Hepatocyte (in vitro differentiated cells): ENCODE measurements around the gene C17orf78. TPM values are rescaled to one million over a fixed set of nuclear protein-coding genes. Genes with fewer than 3 reads are reported as not detected.

Experiments used
- DNase-seq: peaks from one replicate; pipeline ENCODE4 v3.0.0-alpha.2; 2016; ENCODE audit warnings: low spot score
- H2AFZ ChIP-seq: fragments of 200-600 bp; sonication (generic); 2 replicates; pipeline ENCODE4 v1.6.0; 2016; ENCODE audit warnings: antibody characterized with exemption, mild to moderate bottlenecking
- H3K27ac ChIP-seq: fragments of 200-600 bp; sonication (generic); 2 replicates; pipeline ENCODE4 v1.5.1; 2016; ENCODE audit warnings: mild to moderate bottlenecking
- H3K27me3 ChIP-seq: fragments of 200-600 bp; sonication (generic); 2 replicates; pipeline ENCODE4 v1.6.1; 2016
- H3K36me3 ChIP-seq: fragments of 200-600 bp; sonication (generic); replicated peaks from 2 replicates; pipeline ENCODE4 v1.5.1; 2016; ENCODE audit warnings: low read depth; ENCODE audit not compliant: insufficient read depth
- H3K4me1 ChIP-seq: fragments of 200-600 bp; sonication (generic); 2 replicates; pipeline ENCODE4 v1.5.1; 2016; ENCODE audit warnings: mild to moderate bottlenecking, moderate library complexity; ENCODE audit not compliant: insufficient read depth
- H3K4me2 ChIP-seq: fragments of 200-600 bp; sonication (generic); 2 replicates; pipeline ENCODE4 v1.6.0; 2016
- H3K4me3 ChIP-seq: fragments of 200-600 bp; sonication (generic); 2 replicates; pipeline ENCODE4 v1.5.1; 2016; ENCODE audit warnings: mild to moderate bottlenecking
- H3K79me2 ChIP-seq: fragments of 200-600 bp; sonication (generic); 2 replicates; pipeline ENCODE4 v1.6.0; 2017; ENCODE audit warnings: mild to moderate bottlenecking
- H3K9me2 ChIP-seq: fragments of 200-600 bp; sonication (generic); replicated peaks from 2 replicates; pipeline ENCODE4 v1.6.0; 2017; ENCODE audit warnings: mild to moderate bottlenecking; ENCODE audit not compliant: insufficient read depth
- H3K9me3 ChIP-seq: fragments of 200-600 bp; sonication (generic); 2 replicates; pipeline ENCODE4 v1.5.1; 2016; ENCODE audit warnings: low read depth, mild to moderate bottlenecking
- H4K20me1 ChIP-seq: fragments of 200-600 bp; sonication (generic); 2 replicates; pipeline ENCODE4 v1.6.0; 2016; ENCODE audit warnings: mild to moderate bottlenecking; ENCODE audit not compliant: insufficient read depth, poor library complexity, severe bottlenecking
- EZH2 ChIP-seq: fragments of 200-600 bp; sonication (generic); IDR thresholded peaks from 2 replicates; pipeline ENCODE4 v1.6.1; 2016; ENCODE audit warnings: antibody characterized with exemption, mild to moderate bottlenecking, borderline replicate concordance
- EZH2phosphoT487 ChIP-seq: fragments of 200-600 bp; sonication (generic); IDR thresholded peaks from one replicate; pipeline ENCODE4 v1.6.1; 2018; ENCODE audit warnings: antibody characterized with exemption, mild to moderate bottlenecking, low read depth, moderate library complexity; ENCODE audit not compliant: unreplicated experiment, severe bottlenecking
- WGBS: methylation state at CpG from one replicate; pipeline ENCODE4 v1.1.6; 2016; ENCODE audit warnings: low lambda C conversion rate; ENCODE audit errors: missing lambda C conversion rate; 5-methylcytosine and 5-hydroxymethylcytosine counted together
- polyA plus RNA-seq: library from polyadenylated mRNA; unstranded; fragments of >200 nt; fragmentation: Nextera tagmentation; extraction: Ambion mirVana; gene quantifications from 2 replicates; pipeline ENCODE4 v1.2.1, GENCODE V29; 2016
- total RNA-seq: library from RNA; depleted of rRNA; stranded (reverse); fragments of >200 nt; gene quantifications from 2 replicates; pipeline ENCODE4 v1.2.3, GENCODE V29; 2014
- TF ChIP-seq, protein P1 (sequence below): fragments of 200-600 bp; sonication (generic); IDR thresholded peaks from 2 replicates; pipeline ENCODE4 v1.5.1; 2016; ENCODE audit warnings: antibody characterized with exemption, mild to moderate bottlenecking; ENCODE audit not compliant: poor library complexity

C17orf78 gene
- total and polyA plus RNA-seq, 2 experiments from 2014 or later = not detected

DNA sequence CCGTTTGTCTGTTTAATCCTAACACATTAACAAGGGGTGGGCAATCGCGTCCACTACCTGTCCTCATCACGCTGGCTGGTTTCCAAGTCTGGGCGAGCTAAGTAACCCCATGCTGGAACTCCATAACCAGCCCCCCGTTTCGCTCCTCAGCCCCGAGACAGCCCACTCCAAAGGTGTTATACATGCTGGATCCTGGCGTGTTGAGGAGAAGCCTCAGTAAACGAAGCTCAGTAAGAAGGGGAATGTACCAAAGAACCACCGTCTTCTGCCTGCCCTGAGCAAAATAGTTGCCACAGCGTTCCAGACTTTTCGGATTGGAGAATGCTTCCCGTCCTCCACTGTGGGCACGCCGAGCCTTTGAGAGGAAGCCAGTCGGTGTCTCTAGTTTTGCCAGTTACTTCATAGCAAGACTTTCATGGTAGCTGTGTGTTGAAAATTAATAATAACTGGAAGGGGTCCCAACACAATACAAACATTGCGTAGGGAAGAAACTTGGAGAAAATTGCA is 16.1 kb upstream of the C17orf78 start:
- Histone ChIP-seq H3K4me3 (no peak overlapping the region), H3K36me3 (no peaks in the 10 kb centered on the region), H3K79me2 (peaks cover 34% of the 10 kb centered on the region), H2AFZ (peak overlapping the region; percentile 41), H3K9me2 (no peaks in the 10 kb centered on the region), H3K27ac (peak overlapping the region; percentile 96), H4K20me1 (peaks cover 8% of the 10 kb centered on the region), H3K4me1 (peaks cover 31% of the 10 kb centered on the region), H3K4me2 (peak overlapping the region; percentile 91), H3K27me3 (no peaks in the 10 kb centered on the region), H3K9me3 (no peaks in the 10 kb centered on the region)
- TF ChIP-seq EZH2phosphoT487 = no peak
- TF ChIP-seq, protein P1, sequence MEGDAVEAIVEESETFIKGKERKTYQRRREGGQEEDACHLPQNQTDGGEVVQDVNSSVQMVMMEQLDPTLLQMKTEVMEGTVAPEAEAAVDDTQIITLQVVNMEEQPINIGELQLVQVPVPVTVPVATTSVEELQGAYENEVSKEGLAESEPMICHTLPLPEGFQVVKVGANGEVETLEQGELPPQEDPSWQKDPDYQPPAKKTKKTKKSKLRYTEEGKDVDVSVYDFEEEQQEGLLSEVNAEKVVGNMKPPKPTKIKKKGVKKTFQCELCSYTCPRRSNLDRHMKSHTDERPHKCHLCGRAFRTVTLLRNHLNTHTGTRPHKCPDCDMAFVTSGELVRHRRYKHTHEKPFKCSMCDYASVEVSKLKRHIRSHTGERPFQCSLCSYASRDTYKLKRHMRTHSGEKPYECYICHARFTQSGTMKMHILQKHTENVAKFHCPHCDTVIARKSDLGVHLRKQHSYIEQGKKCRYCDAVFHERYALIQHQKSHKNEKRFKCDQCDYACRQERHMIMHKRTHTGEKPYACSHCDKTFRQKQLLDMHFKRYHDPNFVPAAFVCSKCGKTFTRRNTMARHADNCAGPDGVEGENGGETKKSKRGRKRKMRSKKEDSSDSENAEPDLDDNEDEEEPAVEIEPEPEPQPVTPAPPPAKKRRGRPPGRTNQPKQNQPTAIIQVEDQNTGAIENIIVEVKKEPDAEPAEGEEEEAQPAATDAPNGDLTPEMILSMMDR = no peak
- no peak for TF ChIP-seq EZH2
- WGBS = 22% methylated on average over 18 of the region's 18 CpGs
- DNase-seq = no peak

DNA sequence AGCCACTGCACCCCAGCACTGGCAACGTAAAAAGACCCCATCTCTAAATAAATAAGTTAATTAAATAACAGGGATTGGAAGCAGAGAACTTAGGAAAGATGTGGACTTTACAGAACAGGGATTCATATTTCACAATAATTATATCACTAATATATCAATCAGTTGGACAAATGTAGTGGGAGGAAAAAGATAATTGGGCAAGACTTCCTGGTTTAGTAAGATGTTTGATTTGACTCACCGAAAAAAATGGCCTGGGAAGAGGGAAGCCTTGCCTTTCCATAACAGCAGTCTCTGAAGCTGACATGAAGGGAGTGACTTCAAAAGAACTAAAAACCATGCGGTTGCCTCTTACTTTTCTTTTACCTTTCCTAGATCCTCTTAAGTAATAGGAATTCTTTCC is 15.2 kb upstream of the C17orf78 start:
- no peak for TF ChIP-seq EZH2phosphoT487
- TF ChIP-seq EZH2 = no peak
- TF ChIP-seq, protein P1 = no peak
- Histone ChIP-seq H3K4me1 (peaks cover 31% of the 10 kb centered on the region), H3K9me2 (no peaks in the 10 kb centered on the region), H3K79me2 (peaks cover 25% of the 10 kb centered on the region), H2AFZ (no peak overlapping the region), H3K4me2 (peak overlapping the region; percentile 91), H3K9me3 (no peaks in the 10 kb centered on the region), H3K27ac (peak overlapping the region; percentile 96), H3K36me3 (no peaks in the 10 kb centered on the region), H4K20me1 (peaks cover 5% of the 10 kb centered on the region), H3K27me3 (no peaks in the 10 kb centered on the region), H3K4me3 (no peak overlapping the region)
- 90% methylated on average over 3 of the region's 3 CpGs for WGBS
- no peak for DNase-seq

DNA sequence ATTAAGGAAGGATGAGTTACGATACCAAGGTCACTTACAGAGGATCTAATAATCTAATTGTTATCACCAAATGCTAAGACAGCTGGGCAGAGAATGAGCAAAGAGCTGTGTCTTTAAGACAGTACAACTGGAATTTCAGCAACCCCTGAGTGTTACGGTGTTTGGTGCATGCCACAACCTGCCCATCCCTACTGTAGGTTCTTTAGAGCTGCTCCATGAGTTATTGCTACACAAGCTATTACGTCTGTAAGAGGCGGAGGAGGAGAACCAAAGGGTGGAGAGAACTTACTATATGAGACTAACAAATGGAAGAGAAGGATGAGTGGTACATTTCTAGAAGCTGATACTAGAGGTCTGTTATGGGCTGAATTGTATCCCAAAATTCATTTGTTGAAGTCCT is 14.2 kb upstream of the C17orf78 start:
- Histone ChIP-seq H3K27ac (peak overlapping the region; percentile 8), H3K9me3 (no peaks in the 10 kb centered on the region), H2AFZ (no peak overlapping the region), H3K9me2 (no peaks in the 10 kb centered on the region), H3K4me2 (no peak overlapping the region), H3K36me3 (no peaks in the 10 kb centered on the region), H3K79me2 (peaks cover 16% of the 10 kb centered on the region), H4K20me1 (peaks cover 5% of the 10 kb centered on the region), H3K4me3 (no peak overlapping the region), H3K27me3 (no peaks in the 10 kb centered on the region), H3K4me1 (peaks cover 27% of the 10 kb centered on the region)
- 85% methylated on average over 4 of the region's 4 CpGs for WGBS
- TF ChIP-seq EZH2 (no peak), EZH2phosphoT487 (no peak)
- TF ChIP-seq, protein P1 = no peak
- DNase-seq = peak; percentile 41

DNA sequence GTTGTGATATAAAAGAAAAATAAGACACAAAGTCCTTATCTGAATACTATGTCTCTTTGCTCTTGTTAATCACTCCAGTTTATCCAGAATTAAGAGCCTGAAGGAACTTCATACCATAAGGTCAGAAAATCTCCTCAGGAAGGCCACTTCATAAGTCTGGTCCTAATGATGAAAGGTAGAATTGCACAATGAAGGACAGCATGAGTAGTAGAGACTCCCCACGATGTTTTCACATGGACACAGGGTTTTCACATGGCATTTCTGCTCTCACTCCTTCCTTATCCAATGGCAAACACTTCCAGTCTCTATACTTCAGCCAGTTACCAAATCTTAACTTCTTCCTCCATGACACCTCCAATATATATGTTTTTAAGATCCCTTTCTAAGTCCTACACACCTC is 10.2 kb upstream of the C17orf78 start:
- Histone ChIP-seq H3K79me2 (no peaks in the 10 kb centered on the region), H3K4me3 (no peak overlapping the region), H4K20me1 (no peaks in the 10 kb centered on the region), H3K27me3 (no peaks in the 10 kb centered on the region), H3K36me3 (no peaks in the 10 kb centered on the region), H3K27ac (no peak overlapping the region), H3K9me3 (no peaks in the 10 kb centered on the region), H3K9me2 (no peaks in the 10 kb centered on the region), H3K4me1 (peaks cover 3% of the 10 kb centered on the region), H3K4me2 (no peak overlapping the region), H2AFZ (no peak overlapping the region)
- no peak for DNase-seq
- TF ChIP-seq EZH2phosphoT487 (no peak), EZH2 (no peak)
- TF ChIP-seq, protein P1 = no peak
- 68% methylated on average over 1 of the region's 1 CpG for WGBS
